ENCODE measurements around the gene SLC35A3. TPM values are rescaled to one million over a fixed set of nuclear protein-coding genes. Genes with fewer than 3 reads are reported as not detected.

Gene SLC35A3
- total and polyA plus RNA-seq, 2 of the 4 experiments (the other 2 are of a cell fraction), result 9.6 to 13.6 TPM

- in situ Hi-C loops (cut with MboI; ENCODE audit: low sequenced_read_pairs) (no loop called here), intact Hi-C loops (cut with micrococcal nuclease) (no loop called here), dilution Hi-C loops (cut with HindIII; ENCODE audit: low sequenced_read_pairs, unreplicated experiment) (no loop called here)
- ChIA-PET CTCF (interaction anchor here (0.7 kb wide), 1 partner anchor 46 kb away, joined by 3 read pairs; no protein-coding TSS in a partner anchor), POLR2A (ENCODE audit: unreplicated experiment) (no interaction called here)
- Histone ChIP-seq H3K79me1 (ENCODE audit: low read depth in 1 of 2, low read length in 2 of 2) (peaks cover 16 to 22% of the 10 kb centered on the region in 2 experiments), H2BK5ac (ENCODE audit: low read depth, low read length, poor library complexity, severe bottlenecking) (no peak overlapping the region), H3K27ac (ENCODE audit: insufficient read depth, low read length) (no peak overlapping the region), H3K14ac (replicated peaks; ENCODE audit: low read depth, low read length) (no peak overlapping the region), H4K8ac (ENCODE audit: low read depth in 2 of 2, low read length in 2 of 2) (no peak overlapping the region), H3K4me1 (ENCODE audit: control insufficient read depth, insufficient read depth, low read length) (no peaks in the 10 kb centered on the region), H4K20me1 (ENCODE audit: insufficient read depth, low read length) (peaks cover 2% of the 10 kb centered on the region; the same call in 1 of the 2 replicates), H2BK20ac (ENCODE audit: low read depth, low read length) (no peak overlapping the region), H3K9ac (ENCODE audit: low read depth, low read length) (no peak overlapping the region), H2AFZ (replicated peaks; ENCODE audit: low read length, poor library complexity) (no peak overlapping the region), H2AK9ac (replicated peaks; ENCODE audit: low read depth, low read length, poor library complexity) (no peak overlapping the region), H4K5ac (ENCODE audit: low read depth, low read length) (no peak overlapping the region), H2AK5ac (ENCODE audit: low read depth, low read length) (no peak overlapping the region), H4K91ac (ENCODE audit: insufficient read depth, low read depth, low read length) (no peak overlapping the region), H3K4me2 (ENCODE audit: low read depth, low read length) (no peak overlapping the region), H3K9me1 (ENCODE audit: insufficient read depth, low read length) (no peaks in the 10 kb centered on the region), H3K18ac (ENCODE audit: low read depth, low read length) (no peak overlapping the region), H3K9me3 (ENCODE audit: control insufficient read depth, insufficient read depth, low read length) (no peaks in the 10 kb centered on the region), H2BK15ac (ENCODE audit: low read depth, low read length) (no peak overlapping the region), H3K4me3 (ENCODE audit: insufficient read depth, low read depth, low read length) (no peak overlapping the region), H3K56ac (ENCODE audit: extremely low read depth, insufficient read depth, low read length) (no peak overlapping the region), H3K27me3 (ENCODE audit: control insufficient read depth, insufficient read depth, low read length) (no peaks in the 10 kb centered on the region), H3K4ac (ENCODE audit: low read depth, low read length) (no peak overlapping the region), H2BK120ac (ENCODE audit: low read depth, low read length) (no peak overlapping the region), H3K36me3 (ENCODE audit: control insufficient read depth, insufficient read depth, low read length) (peaks cover 32% of the 10 kb centered on the region), H3K23ac (ENCODE audit: low read depth, low read length) (no peak overlapping the region)
- no peak for TF ChIP-seq CHD1 (IDR thresholded peaks at IDR 0.05; ENCODE audit: low read depth, low read length)
- TF ChIP-seq SMC3 (IDR thresholded peaks at IDR 0.05; ENCODE audit: low read depth, low read length), result no peak
- TF ChIP-seq MAZ (IDR thresholded peaks at IDR 0.05; ENCODE audit: borderline replicate concordance, low read depth, low read length), result no peak
- no peak for TF ChIP-seq RFX5 (IDR thresholded peaks at IDR 0.05; ENCODE audit: low read depth, low read length)
- no peak for TF ChIP-seq MXI1 (IDR thresholded peaks at IDR 0.05; ENCODE audit: borderline replicate concordance, low read depth, low read length)
- no peak for TF ChIP-seq RAD21 (IDR thresholded peaks at IDR 0.05; ENCODE audit: low read length)
- no peak for TF ChIP-seq USF2 (IDR thresholded peaks at IDR 0.05; ENCODE audit: low read depth, low read length)
- TF ChIP-seq NFE2L2 (IDR thresholded peaks at IDR 0.05; ENCODE audit: low read depth, low read length), result no peak
- no peak for TF ChIP-seq CEBPB (IDR thresholded peaks at IDR 0.05; ENCODE audit: low read depth, low read length)
- no peak for TF ChIP-seq CTCF (conservative IDR thresholded peaks at IDR 0.05; ENCODE audit: low read depth, low read length)
- no peak for TF ChIP-seq RCOR1 (IDR thresholded peaks at IDR 0.05; ENCODE audit: insufficient replicate concordance, low read length)
- no peak for TF ChIP-seq MAFK (IDR thresholded peaks at IDR 0.05; ENCODE audit: low read depth, low read length)
- no peak for TF ChIP-seq BHLHE40 (IDR thresholded peaks at IDR 0.05; ENCODE audit: low read depth, low read length)
- TF ChIP-seq FOS (IDR thresholded peaks at IDR 0.05; ENCODE audit: low read depth, low read length), result no peak
- TF ChIP-seq POLR2A (IDR thresholded peaks at IDR 0.05; ENCODE audit: low read depth, low read length), result no peak
- TF ChIP-seq ELK1 (IDR thresholded peaks at IDR 0.05; ENCODE audit: borderline replicate concordance, low read depth, low read length), result no peak
- DNase-seq (no peak), ATAC-seq (ENCODE audit: low read depth) (no peak)
- WGBS, 2 experiments (ENCODE audit: extremely low coverage in 2 of 2, insufficient read length in 1 of 2), result no CpG with 5 or more reads among the region's 2 CpGs
- no TSS peak for BruUV-seq (replicated peaks)
Measured at GRCh38 chr1:100076319-100076718, 106.5 kb downstream of the SLC35A3 start.
